HepG2 (cell line): ENCODE results near the gene KRTAP3-2. TPM values are rescaled to one million over a fixed set of nuclear protein-coding genes. Genes with fewer than 3 reads are reported as not detected.

ENCODE experiments used
- ATAC-seq: fragments of 200-7000 bp; cut with Tn5 transposase; 3 replicates; pipeline ENCODE4 v1.9.1; 2020; ENCODE audit warnings: mild to moderate bottlenecking, moderate library complexity
- BruUV-seq: library from RNA; stranded (reverse); fragments of 400-500 nt; replicated peaks from 2 replicates; lab custom pipeline; 2021; lab: Mats Ljungman, UMichigan
- CTCF ChIA-PET: fragments of 300-600 bp; formaldehyde crosslinking; extraction: SDS; loops from one replicate; lab custom pipeline; 2021; ENCODE audit warnings: low total read pairs, inconsistent platforms, low intra/inter-chr PET ratio; lab: Yijun Ruan, JAX
- POLR2A ChIA-PET: fragments of 350-600 bp; sonication (Branson Sonifier 250); formaldehyde crosslinking; loops from one replicate; lab custom pipeline; 2020; ENCODE audit warnings: antibody characterized with exemption, inconsistent platforms; lab: Yijun Ruan, JAX
- DNase-seq: peaks from one replicate; pipeline ENCODE4 v3.0.0-alpha.2; 2015; ENCODE audit warnings: low spot score
- FAIRE-seq: peaks from 3 replicates; lab custom pipeline; 2011; peaks lifted over from hg19 to GRCh38; lab: Jason Lieb, UNC
- H2AFZ ChIP-seq: one replicate; pipeline ENCODE4 v1.6.1; 2011; ENCODE audit warnings: low read length, inconsistent platforms
- H3K27ac ChIP-seq: fragments of 300-600 bp; 3 replicates; pipeline ENCODE4 v1.8.0; 2011; ENCODE audit warnings: mixed run types, mild to moderate bottlenecking, mixed read lengths, low read length, inconsistent platforms; ENCODE audit not compliant: insufficient read depth; ENCODE audit errors: extremely low read length
- H3K27me3 ChIP-seq, 2 experiments: fragments of 200-600 bp in 1 of 2; 2 replicates in 1 of 2; 3 replicates in 1 of 2; pipeline versions ENCODE4 v1.6.0 to v1.8.0; 2011; ENCODE audit warnings: low read length in 2 of 2, mild to moderate bottlenecking in 2 of 2, moderate library complexity in 2 of 2, inconsistent platforms in 1 of 2; ENCODE audit not compliant: insufficient read depth in 2 of 2, control insufficient read depth in 1 of 2
- H3K36me3 ChIP-seq, 2 experiments: fragments of 200-600 bp in 1 of 2; replicated peaks in 1 of 2; 2 replicates in 1 of 2; 3 replicates in 1 of 2; pipeline versions ENCODE4 v1.5.1 to v1.8.0; 2011; ENCODE audit warnings: low read length in 2 of 2, inconsistent platforms in 1 of 2; ENCODE audit not compliant: insufficient read depth in 2 of 2, control insufficient read depth in 1 of 2
- H3K4me1 ChIP-seq: 2 replicates; pipeline ENCODE4 v1.5.1; 2012; ENCODE audit warnings: low read length, inconsistent platforms; ENCODE audit not compliant: insufficient read depth
- H3K4me2 ChIP-seq: 2 replicates; pipeline ENCODE4 v1.6.0; 2011; ENCODE audit warnings: low read depth, low read length, inconsistent platforms
- H3K4me3 ChIP-seq, 3 experiments: fragments of 200-600 bp in 1 of 3; sonication (generic), shearing (Covaris generic) in 1 of 3; replicated peaks in 1 of 3; 2 replicates each; pipeline ENCODE4 v1.5.1; 2011 to 2016; ENCODE audit warnings: low read length in 3 of 3, inconsistent platforms in 2 of 3, low read depth in 2 of 3, mild to moderate bottlenecking in 2 of 3, control low read depth in 1 of 3, mixed read lengths in 1 of 3; ENCODE audit not compliant: insufficient read depth in 1 of 3
- H3K79me2 ChIP-seq: one replicate; pipeline ENCODE4 v1.6.1; 2011; ENCODE audit warnings: low read length, inconsistent platforms; ENCODE audit not compliant: insufficient read depth
- H3K9ac ChIP-seq: 2 replicates; pipeline ENCODE4 v1.6.0; 2011; ENCODE audit warnings: mild to moderate bottlenecking, low read depth, low read length, inconsistent platforms; ENCODE audit not compliant: insufficient read depth
- H3K9me3 ChIP-seq: 2 replicates; pipeline ENCODE4 v1.5.1; 2012; ENCODE audit warnings: mild to moderate bottlenecking, low read length
- H4K20me1 ChIP-seq: 2 replicates; pipeline ENCODE4 v1.6.0; 2011; ENCODE audit warnings: inconsistent platforms, mild to moderate bottlenecking, low read length, moderate library complexity; ENCODE audit not compliant: insufficient read depth
- CSRNP1 ChIP-seq: sonication (generic); formaldehyde crosslinking; IDR thresholded peaks from 2 replicates; pipeline ENCODE4 v1.8.1; 2023; ENCODE audit warnings: mild to moderate bottlenecking, missing genetic modification reagents
- GFI1 ChIP-seq: sonication (generic); formaldehyde crosslinking; IDR thresholded peaks from 2 replicates; pipeline ENCODE4 v1.5.0; 2020; ENCODE audit warnings: missing genetic modification reagents, mild to moderate bottlenecking, borderline replicate concordance
- MZF1 ChIP-seq: sonication (generic); formaldehyde crosslinking; IDR thresholded peaks from 2 replicates; pipeline ENCODE4 v1.8.1; 2023; ENCODE audit warnings: mild to moderate bottlenecking, missing genetic modification reagents, borderline replicate concordance
- SP140L ChIP-seq: sonication (generic); formaldehyde crosslinking; IDR thresholded peaks from 2 replicates; pipeline ENCODE4 v1.4.0; 2020; ENCODE audit warnings: missing genetic modification reagents, borderline replicate concordance
- ZNF264 ChIP-seq: sonication (generic); formaldehyde crosslinking; IDR thresholded peaks from 2 replicates; pipeline ENCODE4 v1.4.0; 2020; ENCODE audit warnings: missing genetic modification reagents
- ZNF318 ChIP-seq: sonication (generic); formaldehyde crosslinking; IDR thresholded peaks from 2 replicates; pipeline ENCODE4 v1.4.0; 2020; ENCODE audit warnings: mild to moderate bottlenecking, missing genetic modification reagents
- ZSCAN31 ChIP-seq: sonication (generic); formaldehyde crosslinking; IDR thresholded peaks from 2 replicates; pipeline ENCODE4 v1.5.0; 2020; ENCODE audit warnings: low read depth, mild to moderate bottlenecking, missing genetic modification reagents
- WGBS: methylation state at CpG from one replicate; pipeline ENCODE4 v1.1.6; 2017; ENCODE audit warnings: low lambda C conversion rate; 5-methylcytosine and 5-hydroxymethylcytosine counted together
- in situ Hi-C: cut with HindIII; loops from 2 replicates; pipeline ENCODE4 v1.10.0; 2017; ENCODE audit warnings: low pct_unique_long_range_greater_than_20kb; ENCODE audit not compliant: extremely low pct_ligation_motif_present
- intact Hi-C: fragments of 100-400 bp; cut with micrococcal nuclease; formaldehyde crosslinking; loops from one replicate; pipeline ENCODE4 v1.10.0; 2022; ENCODE audit not compliant: unreplicated experiment
- polyA plus RNA-seq, 8 experiments: library from polyadenylated mRNA; depleted of rRNA in 3 of 8; stranded (reverse) in 7 of 8; unstranded in 1 of 8; fragments of >200 nt; fragmentation: Illumina TruSeq in 4 of 8; extraction: Trizol in 4 of 8; gene quantifications; 2 replicates each; pipeline versions ENCODE4 v1.2.1 to v1.2.3, GENCODE V29; 2011 to 2016; ENCODE audit warnings: low read depth in 4 of 8, missing spikeins in 1 of 8, mixed read lengths in 1 of 8; ENCODE audit not compliant: insufficient read depth in 1 of 8
- total RNA-seq, 5 experiments: library from RNA; depleted of rRNA; stranded (reverse); fragments of >200 nt; fragmentation: Illumina TruSeq; extraction: Trizol; gene quantifications; 2 replicates each; pipeline ENCODE4 v1.2.3, GENCODE V29; 2016; ENCODE audit warnings: low read depth in 1 of 5

KRTAP3-2 gene
- total and polyA plus RNA-seq, 2 of the 13 experiments (the other 11 are each of a cell fraction or from before 2014, with no cell fraction given): not detected

- 0 out of 2 replicates have a peak, but pooled peaks have one; percentile 30 for TF ChIP-seq CSRNP1 (CRISPR knock-in tag)
Observed at GRCh38 chr17:40986920-40987319, 12.8 kb downstream of the KRTAP3-2 start (continued).

- BruUV-seq: no TSS peak
- H3K4me3 ChIP-seq: no peak within 1 kb of the TSS
- no peaks in the 10 kb centered on the region for H3K9me3 ChIP-seq
- POLR2A ChIA-PET: no interaction called here
- H3K9ac ChIP-seq: no peak within 1 kb of the TSS
- TF ChIP-seq ZSCAN31 (no peak), MZF1 (CRISPR knock-in tag) (no peak), ZNF264 (CRISPR knock-in tag) (no peak), SP140L (no peak), GFI1 (CRISPR knock-in tag) (no peak), ZNF318 (no peak)
- peaks cover 15% of the 10 kb centered on the region for H3K4me1 ChIP-seq
- H3K27me3 ChIP-seq: no peaks in the 10 kb centered on the region
- CTCF ChIA-PET: no interaction called here
- in situ Hi-C loops: no loop called here
- no peak within 1 kb of the TSS for H3K27ac ChIP-seq
- H4K20me1 ChIP-seq: no peaks in the 10 kb centered on the region
- ATAC-seq (no peak), FAIRE-seq (no peak), DNase-seq (no peak)
- intact Hi-C loops: no loop called here
- 52% methylated on average over 3 of the region's 3 CpGs for WGBS
- no peak within 1 kb of the TSS for H2AFZ ChIP-seq
- H3K36me3 ChIP-seq: no peaks in the 10 kb centered on the region
- no peak within 1 kb of the TSS for H3K4me2 ChIP-seq
- no peaks in the 10 kb centered on the region for H3K79me2 ChIP-seq
Observed at GRCh38 chr17:40984226-40984625, 15.5 kb downstream of the KRTAP3-2 start, which contains the start of gene KRT40. Gene KRT40, minus strand, starts transcription at chr17:40984326. Its CDS starts 53 bp downstream, at chr17:40984273.
